Suprapubic skin (tissue), 4 donors: Measurements from ENCODE around the gene ZNF593.

Experiments used
- CTCF ChIP-seq, 2 donors: fragments of 200-600 bp in 1 of 2; fragments of 450-650 bp in 1 of 2; sonication (generic) in 1 of 2; IDR thresholded peaks; one replicate each; pipeline ENCODE4 v1.5.1; 2016 to 2019; ENCODE audit warnings: antibody characterized with exemption in 2 of 2, mild to moderate bottlenecking in 1 of 2, moderate library complexity in 1 of 2
- EP300 ChIP-seq: sonication (generic); formaldehyde crosslinking; IDR thresholded peaks from one replicate; pipeline ENCODE4 v1.6.1; 2017; ENCODE audit warnings: antibody characterized with exemption
- POLR2A ChIP-seq, 2 donors: fragments of 450-650 bp; IDR thresholded peaks; one replicate each; pipeline ENCODE4 v1.6.1; 2017; ENCODE audit warnings: antibody characterized with exemption in 2 of 2, mild to moderate bottlenecking in 2 of 2, moderate library complexity in 2 of 2
- POLR2AphosphoS5 ChIP-seq, 3 donors: sonication (generic); formaldehyde crosslinking; IDR thresholded peaks; one replicate each; pipeline ENCODE4 v1.6.1; 2017; ENCODE audit warnings: antibody characterized with exemption in 3 of 3

- TF ChIP-seq CTCF (IDR thresholded peaks at IDR 0.05), result no peak
- TF ChIP-seq POLR2AphosphoS5 (IDR thresholded peaks at IDR 0.05), result no peak
- TF ChIP-seq POLR2A (IDR thresholded peaks at IDR 0.05), result no peak
- TF ChIP-seq EP300, result no peak
Observed at GRCh38 chr1:26189331-26189730, 19.6 kb downstream of the ZNF593 start.
